NCI-H69 (cell line): ENCODE data around the gene TTF1.
"Not testable (repeated sequence)": the region's sequence is repeated elsewhere in the genome, so short reads cannot be mapped to it uniquely, and the experiment has no call there.

Experiments
- DNase-seq: peaks from one replicate; lab custom pipeline; 2025; lab: John Stamatoyannopoulos, UW

TTF1 gene

GRCh38 chr9:132413926-132414325 lies 7.3 kb upstream of the TTF1 start:
- DNase-seq, result no peak

- DNase-seq, result peak; percentile 69
These were observed 5.4 kb upstream of the TTF1 start for GRCh38 chr9:132412089-132412488.

- peak; percentile 95 for DNase-seq
These were observed 4.5 kb upstream of the TTF1 start for GRCh38 chr9:132411091-132411508.

GRCh38 chr9:132410642-132411041 lies 4.0 kb upstream of the TTF1 start:
- DNase-seq, result no peak

GRCh38 chr9:132409828-132410528 lies 3.3 kb upstream of the TTF1 start, which contains the start of gene CFAP77:
Gene CFAP77, plus strand, starts transcription at chr9:132410211. Its CDS starts 61 bp downstream, at chr9:132410272.
- peak; percentile 75 for DNase-seq

GRCh38 chr9:132408521-132408920 lies 1.9 kb upstream of the TTF1 start:
- DNase-seq, result no peak

- no peak for DNase-seq
These were observed 556 bp upstream of the TTF1 start for GRCh38 chr9:132407196-132407595.

GRCh38 chr9:132404228-132404881 lies 2.3 kb downstream of the TTF1 start:
- DNase-seq, result no peak

GRCh38 chr9:132401824-132402223 lies 4.8 kb downstream of the TTF1 start:
- DNase-seq, result no peak

GRCh38 chr9:132395560-132395959 lies 11.1 kb downstream of the TTF1 start:
- no peak for DNase-seq

- DNase-seq, result no peak
These were observed 15.2 kb downstream of the TTF1 start for GRCh38 chr9:132391449-132391848.

- no peak for DNase-seq
These were observed 15.7 kb downstream of the TTF1 start for GRCh38 chr9:132390966-132391365.

GRCh38 chr9:132387133-132387532 lies 19.5 kb downstream of the TTF1 start:
- no peak for DNase-seq

- no peak for DNase-seq
These were observed 22.3 kb downstream of the TTF1 start for GRCh38 chr9:132384376-132384775.

GRCh38 chr9:132383462-132383883 lies 23.2 kb downstream of the TTF1 start:
- DNase-seq, result no peak

- DNase-seq, result no peak
These were observed 24.6 kb downstream of the TTF1 start for GRCh38 chr9:132381966-132382541.

GRCh38 chr9:132378416-132378815 lies 28.2 kb downstream of the TTF1 start:
- not testable (repeated sequence) for DNase-seq

GRCh38 chr9:132377769-132378168 lies 28.9 kb downstream of the TTF1 start:
- not testable (repeated sequence) for DNase-seq

- peak; percentile 52 for DNase-seq
These were observed 34.2 kb downstream of the TTF1 start for GRCh38 chr9:132372177-132373095.

- no peak for DNase-seq
These were observed 36.0 kb downstream of the TTF1 start for GRCh38 chr9:132370592-132370991.

- no peak for DNase-seq
These were observed 37.2 kb downstream of the TTF1 start for GRCh38 chr9:132369421-132369820.
